Suprapubic skin (tissue), 3 donors: ENCODE data around the gene PFKP.

ENCODE experiments used
- CTCF ChIP-seq, 2 donors: fragments of 200-600 bp in 1 of 2; fragments of 450-650 bp in 1 of 2; sonication (generic) in 1 of 2; IDR thresholded peaks; one replicate each; pipeline ENCODE4 v1.5.1; 2016 to 2019; ENCODE audit warnings: antibody characterized with exemption in 2 of 2, mild to moderate bottlenecking in 1 of 2, moderate library complexity in 1 of 2
- POLR2AphosphoS5 ChIP-seq, 3 donors: sonication (generic); formaldehyde crosslinking; IDR thresholded peaks; one replicate each; pipeline ENCODE4 v1.6.1; 2017; ENCODE audit warnings: antibody characterized with exemption in 3 of 3

DNA sequence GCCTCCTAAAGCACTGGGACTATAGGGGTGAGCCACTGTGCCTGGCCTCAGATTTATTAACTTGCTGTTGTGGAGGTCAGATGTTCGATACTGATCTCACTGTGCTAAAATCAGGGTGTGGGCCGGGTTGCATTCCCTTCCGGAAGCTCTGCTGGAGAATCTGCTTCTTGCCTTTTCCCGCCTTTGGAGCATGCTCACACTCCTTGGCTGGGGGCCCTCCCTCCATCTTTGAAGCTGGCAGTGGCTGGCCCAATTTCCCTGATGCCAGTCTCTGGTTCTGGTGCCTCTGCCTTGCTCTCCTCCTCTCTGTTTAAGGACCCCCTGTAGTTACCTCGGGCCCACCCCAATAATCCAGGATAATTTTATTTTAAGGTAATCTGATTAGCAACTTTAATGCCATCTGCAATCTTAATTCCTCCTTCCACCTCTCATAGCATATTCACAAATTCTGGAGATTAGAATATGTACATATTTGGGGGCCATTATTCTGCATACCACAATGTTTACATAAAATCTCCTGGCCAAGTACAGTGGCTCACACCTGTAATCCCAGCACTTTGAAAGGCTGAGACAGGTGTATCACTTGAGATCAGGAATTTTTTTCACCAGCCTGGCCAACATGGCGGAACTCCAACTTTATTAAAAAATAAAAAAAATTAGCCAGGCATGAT, 113.1 kb downstream of the PFKP start:
- TF ChIP-seq CTCF (IDR thresholded peaks at IDR 0.05) (no peak), POLR2AphosphoS5 (IDR thresholded peaks at IDR 0.05) (no peak)
